Endometrium (tissue), 2 donors: ENCODE data around the gene RAB44.
"Not testable (repeated sequence)": the region's sequence is repeated elsewhere in the genome, so short reads cannot be mapped to it uniquely, and the experiment has no call there.

ENCODE experiments used
- FAIRE-seq: peaks from 2 replicates; lab custom pipeline; 2012; peaks lifted over from hg19 to GRCh38; lab: Jason Lieb, UNC
- donor health status: control.
- donor health status: control.

RAB44 gene

GRCh38 chr6:36697481-36697903 lies at the start of gene RAB44:
RAB44 (plus strand) TSS chr6:36697826; CDS start chr6:36704236, 6,410 bp downstream.
- no peak for FAIRE-seq

- FAIRE-seq: no peak
These were observed 48.5 kb upstream of the RAB44 start for GRCh38 chr6:36649086-36649485.

- FAIRE-seq: no peak
These were observed 47.7 kb upstream of the RAB44 start for GRCh38 chr6:36649701-36650484.

GRCh38 chr6:36650848-36651478 lies 46.7 kb upstream of the RAB44 start:
- no peak for FAIRE-seq

- FAIRE-seq: no peak
These were observed 45.8 kb upstream of the RAB44 start for GRCh38 chr6:36651659-36652379.

GRCh38 chr6:36654469-36654868 lies 43.2 kb upstream of the RAB44 start:
- FAIRE-seq: not testable (repeated sequence)

GRCh38 chr6:36655085-36655724 lies 42.4 kb upstream of the RAB44 start:
- FAIRE-seq: no peak

- FAIRE-seq: no peak
These were observed 41.2 kb upstream of the RAB44 start for GRCh38 chr6:36656441-36656840.

- FAIRE-seq: no peak
These were observed 40.4 kb upstream of the RAB44 start for GRCh38 chr6:36657271-36657670.

- FAIRE-seq: no peak
These were observed 39.6 kb upstream of the RAB44 start for GRCh38 chr6:36657942-36658544.

GRCh38 chr6:36659271-36659670 lies 38.4 kb upstream of the RAB44 start:
- FAIRE-seq: no peak

GRCh38 chr6:36660771-36661471 lies 36.7 kb upstream of the RAB44 start:
- FAIRE-seq: no peak

GRCh38 chr6:36662380-36662779 lies 35.2 kb upstream of the RAB44 start:
- no peak for FAIRE-seq

GRCh38 chr6:36662827-36663256 lies 34.8 kb upstream of the RAB44 start:
- no peak for FAIRE-seq

- FAIRE-seq: no peak
These were observed 33.9 kb upstream of the RAB44 start for GRCh38 chr6:36663504-36664446.

- FAIRE-seq: no peak
These were observed 32.4 kb upstream of the RAB44 start for GRCh38 chr6:36665180-36665579.

- FAIRE-seq: no peak
These were observed 31.3 kb upstream of the RAB44 start for GRCh38 chr6:36666287-36666686.

- no peak for FAIRE-seq
These were observed 30.6 kb upstream of the RAB44 start for GRCh38 chr6:36666826-36667591.

- no peak for FAIRE-seq
These were observed 29.0 kb upstream of the RAB44 start for GRCh38 chr6:36668591-36668990.
